ENCODE measurements around the gene TTC7B. TPM values are rescaled to one million over a fixed set of nuclear protein-coding genes. Genes with fewer than 3 reads are reported as not detected.

Gene TTC7B
- total and polyA plus RNA-seq, 2 of the 8 experiments (the other 6 are each of a cell fraction or from before 2014, with no cell fraction given): 23.7 to 34.0 TPM

DNA sequence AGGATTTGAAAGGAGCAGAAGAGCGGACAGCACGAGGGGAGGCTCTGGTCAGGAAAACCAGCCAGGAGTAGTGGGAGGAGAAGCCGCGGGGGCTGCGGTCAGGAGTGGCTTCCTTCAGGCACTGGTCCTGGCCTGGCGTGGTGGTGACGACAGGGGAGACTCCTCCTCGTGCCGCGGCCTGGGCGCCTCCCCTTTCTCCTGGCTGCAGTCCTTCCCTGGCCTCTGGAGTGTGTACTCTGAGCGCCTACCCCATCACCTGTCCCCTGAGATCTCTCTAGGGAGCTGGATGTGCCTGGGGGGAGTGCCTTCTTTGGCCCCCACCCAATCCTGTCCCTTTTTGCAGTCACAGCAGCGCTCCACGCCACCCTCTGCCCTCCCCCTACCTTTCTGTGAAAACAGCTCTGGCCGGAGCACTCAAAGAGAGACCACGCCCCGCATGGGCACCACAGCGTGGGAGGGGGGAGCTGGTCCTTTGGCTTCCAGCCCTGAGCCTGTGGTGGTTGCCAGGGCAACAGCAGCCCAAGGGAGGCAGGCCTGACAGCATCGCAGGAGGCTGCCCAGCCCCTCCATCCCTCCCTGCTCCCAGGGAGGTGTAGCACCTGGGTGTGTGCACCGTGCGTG lies 293.5 kb downstream of the TTC7B start:
- Histone ChIP-seq H3K9me3 (ENCODE audit: insufficient read depth in 2 of 2, low read depth in 1 of 2, low read length in 1 of 2) (0 out of 4 replicates have a peak, but pooled peaks cover 0 to 5% of the 10 kb centered on the region in 2 experiments), H3K4me3 (ENCODE audit: extremely low read depth in 1 of 4, insufficient read depth in 2 of 4, low read depth in 3 of 4, low read length in 4 of 4) (no peak overlapping the region), H3K4me2 (ENCODE audit: insufficient read depth in 1 of 2, low read depth in 2 of 2, low read length in 2 of 2) (no peak overlapping the region), H2BK120ac (replicated peaks; ENCODE audit: low read depth, low read length) (no peak overlapping the region), H4K8ac (ENCODE audit: extremely low read depth, insufficient read depth, low read length) (no peak overlapping the region), H3K4ac (replicated peaks; ENCODE audit: insufficient read length, low read depth, low read length) (no peak overlapping the region), H2BK15ac (ENCODE audit: low read length) (no peak overlapping the region), H3K27me3 (replicated peaks in 1 of 4; ENCODE audit: control insufficient read depth in 3 of 4, extremely low read depth in 1 of 4, insufficient read depth in 3 of 4, low read length in 3 of 4) (no peaks in the 10 kb centered on the region), H3K36me3 (ENCODE audit: control insufficient read depth in 2 of 4, insufficient read depth in 4 of 4, low read length in 3 of 4) (no peaks in the 10 kb centered on the region), H3K79me2 (ENCODE audit: control insufficient read depth in 1 of 2, insufficient read depth in 2 of 2, low read length in 2 of 2) (no peaks in the 10 kb centered on the region), H3K9ac (replicated peaks in 1 of 4; ENCODE audit: extremely low read depth in 1 of 4, low read depth in 3 of 4, low read length in 3 of 4) (no peak overlapping the region), H4K91ac (replicated peaks; ENCODE audit: insufficient read length, low read length) (no peak overlapping the region), H3K27ac (ENCODE audit: low read depth, low read length) (no peak overlapping the region), H2BK12ac (ENCODE audit: low read depth, low read length) (no peak overlapping the region), H2BK20ac (ENCODE audit: low read length) (no peak overlapping the region), H3K79me1 (ENCODE audit: low read depth, low read length) (no peaks in the 10 kb centered on the region), H3K4me1 (replicated peaks in 1 of 4; ENCODE audit: control insufficient read depth in 3 of 4, insufficient read depth in 4 of 4, low read length in 3 of 4) (peaks cover 0 to 9% (median 5%) of the 10 kb centered on the region in 4 experiments; a peak in 6 of 7 replicates), H2AFZ (ENCODE audit: low read length) (no peak overlapping the region), H2AK5ac (ENCODE audit: low read depth, low read length) (no peak overlapping the region), H3K23ac (ENCODE audit: insufficient read length) (no peak overlapping the region), H3K14ac (ENCODE audit: insufficient read length) (no peak overlapping the region), H4K5ac (ENCODE audit: insufficient read length, low read depth, low read length) (no peak overlapping the region), H2BK5ac (ENCODE audit: low read depth, low read length) (no peak overlapping the region), H3K18ac (ENCODE audit: extremely low read depth, low read length) (no peak overlapping the region), H3K56ac (replicated peaks; ENCODE audit: insufficient read length, low read depth, low read length) (no peak overlapping the region), H3K23me2 (ENCODE audit: low read depth, low read length) (no peaks in the 10 kb centered on the region), H4K20me1 (replicated peaks in 1 of 2; ENCODE audit: control insufficient read depth in 1 of 2, insufficient read depth in 2 of 2, low read length in 2 of 2) (no peaks in the 10 kb centered on the region)
- FAIRE-seq (no peak), DNase-seq (ENCODE audit: low read depth in 1 of 2, low spot score in 2 of 2) (no peak)
- ChIA-PET CTCF (ENCODE audit: partially characterized antibody) (interaction anchor here (0.5 to 4.1 kb wide), 8 partner anchors 9 to 982 kb away, joined by 3 to 23 read pairs (median 3); no protein-coding TSS in a partner anchor), POLR2A (ENCODE audit: partially characterized antibody) (interaction anchor here (0.9 to 1.2 kb wide), 2 partner anchors 17 to 125 kb away, joined by 4 read pairs; partner anchors contain the start of gene CALM1)
- WGBS, 2 experiments (ENCODE audit: extremely low coverage in 1 of 2, insufficient coverage in 1 of 2, insufficient read length in 1 of 2, insufficient replicate concordance in 2 of 2, low coverage in 1 of 2, low lambda C conversion rate in 2 of 2, missing lambda C conversion rate in 1 of 2): 81% methylated on average over 20 of the region's 21 CpGs; no CpG with 5 or more reads in 1 of the 2 experiments
- TF ChIP-seq CHD2 (IDR thresholded peaks at IDR 0.05; ENCODE audit: low read length) (no peak), SP1 (IDR thresholded peaks at IDR 0.05; ENCODE audit: low read depth, low read length) (no peak), FOSL1 (IDR thresholded peaks at IDR 0.05; ENCODE audit: insufficient read depth, low read depth, low read length) (no peak), CHD1 (IDR thresholded peaks at IDR 0.05; ENCODE audit: low read depth, low read length) (no peak), CREB1 (IDR thresholded peaks at IDR 0.05) (no peak), SUZ12 (IDR thresholded peaks at IDR 0.05; ENCODE audit: low read length) (no peak), KDM1A (IDR thresholded peaks at IDR 0.05; ENCODE audit: borderline replicate concordance, low read length) (no peak)
